ENCODE results near the gene FAM20A. TPM values are rescaled to one million over a fixed set of nuclear protein-coding genes. Genes with fewer than 3 reads are reported as not detected.

The FAM20A gene
- total and polyA plus RNA-seq, 9 of the 15 experiments (the other 6 are each of a cell fraction or from before 2014, with no cell fraction given): 0.07 TPM; not detected in 8

- Histone ChIP-seq H2AFZ (ENCODE audit: low read depth, low read length) (no peak overlapping the region), H4K20me1 (replicated peaks; ENCODE audit: control insufficient read depth, insufficient read depth, low read length) (peaks cover 3% of the 10 kb centered on the region; the same call in 1 of the 2 replicates), H3K4me2 (ENCODE audit: insufficient read depth, low read length) (no peak overlapping the region), H3K27me3 (ENCODE audit: control insufficient read depth in 2 of 2, insufficient read depth in 2 of 2, low read length in 2 of 2) (peaks cover 10 to 24% of the 10 kb centered on the region in 2 experiments), H3K79me2 (ENCODE audit: control insufficient read depth, insufficient read depth, low read length) (no peaks in the 10 kb centered on the region), H3K27ac (ENCODE audit: extremely low read depth, low read depth, low read length) (no peak overlapping the region), H3K9ac (ENCODE audit: insufficient read depth in 1 of 2, low read depth in 2 of 2, low read length in 2 of 2) (no peak overlapping the region), H3K4me3 (no peak overlapping the region), H3K4me1 (replicated peaks in 1 of 2; ENCODE audit: control insufficient read depth in 2 of 2, insufficient read depth in 2 of 2, low read length in 2 of 2) (no peaks in the 10 kb centered on the region), H3K9me3 (replicated peaks; ENCODE audit: control insufficient read depth, insufficient read depth, low read depth, low read length) (no peaks in the 10 kb centered on the region), H3K9me1 (ENCODE audit: control insufficient read depth, insufficient read depth, low read length) (no peaks in the 10 kb centered on the region), H3K36me3 (ENCODE audit: control insufficient read depth, insufficient read depth, low read length) (no peaks in the 10 kb centered on the region)
- no peak for FAIRE-seq
- no peak for DNase-seq (ENCODE audit: extremely low read depth in 1 of 4, low spot score in 3 of 4)
- ChIA-PET CTCF (ENCODE audit: low intra/inter-chr PET ratio) (no interaction called here), POLR2A (interaction anchor here (0.6 kb wide), 1 partner anchor 11 kb away, joined by 3 read pairs; no protein-coding TSS in a partner anchor)
- WGBS (ENCODE audit: insufficient coverage, low coverage, missing lambda C conversion rate): 22% methylated on average over 13 of the region's 13 CpGs
- intact Hi-C loops (cut with micrococcal nuclease) (no loop called here), in situ Hi-C loops (cut with MboI) (no loop called here)
- no peak for ATAC-seq
- BruUV-seq (replicated peaks): no TSS peak
- TF ChIP-seq GATAD2B (IDR thresholded peaks at IDR 0.05; ENCODE audit: borderline replicate concordance) (no peak), ETV6 (IDR thresholded peaks at IDR 0.05; ENCODE audit: borderline replicate concordance in 1 of 2, low read depth in 2 of 2, low read length in 1 of 2) (no peak), ETV6 (CRISPR knock-in tag; IDR thresholded peaks at IDR 0.05; ENCODE audit: borderline replicate concordance) (no peak), FOXJ2 (tag; IDR thresholded peaks at IDR 0.05) (no peak), ZFP30 (CRISPR knock-in tag; IDR thresholded peaks at IDR 0.05; ENCODE audit: borderline replicate concordance) (no peak), SRSF7 (optimal IDR thresholded peaks at IDR 0.05; ENCODE audit: low read depth, low read length) (no peak), HNRNPUL1 (IDR thresholded peaks at IDR 0.05; ENCODE audit: low read length) (no peak), SREBF2 (CRISPR knock-in tag; IDR thresholded peaks at IDR 0.05) (no peak), ZNF778 (CRISPR knock-in tag; IDR thresholded peaks at IDR 0.05) (no peak), ZNF696 (CRISPR knock-in tag; conservative IDR thresholded peaks at IDR 0.05) (no peak), TSC22D4 (tag; IDR thresholded peaks at IDR 0.05) (no peak), SMARCB1 (IDR thresholded peaks at IDR 0.05; ENCODE audit: insufficient read length, low read depth) (no peak), FOXJ3 (CRISPR knock-in tag; IDR thresholded peaks at IDR 0.05) (no peak), MYNN (IDR thresholded peaks at IDR 0.05) (no peak), MYNN (CRISPR knock-in tag; IDR thresholded peaks at IDR 0.05) (no peak)
- TF ChIP-seq, protein P1, sequence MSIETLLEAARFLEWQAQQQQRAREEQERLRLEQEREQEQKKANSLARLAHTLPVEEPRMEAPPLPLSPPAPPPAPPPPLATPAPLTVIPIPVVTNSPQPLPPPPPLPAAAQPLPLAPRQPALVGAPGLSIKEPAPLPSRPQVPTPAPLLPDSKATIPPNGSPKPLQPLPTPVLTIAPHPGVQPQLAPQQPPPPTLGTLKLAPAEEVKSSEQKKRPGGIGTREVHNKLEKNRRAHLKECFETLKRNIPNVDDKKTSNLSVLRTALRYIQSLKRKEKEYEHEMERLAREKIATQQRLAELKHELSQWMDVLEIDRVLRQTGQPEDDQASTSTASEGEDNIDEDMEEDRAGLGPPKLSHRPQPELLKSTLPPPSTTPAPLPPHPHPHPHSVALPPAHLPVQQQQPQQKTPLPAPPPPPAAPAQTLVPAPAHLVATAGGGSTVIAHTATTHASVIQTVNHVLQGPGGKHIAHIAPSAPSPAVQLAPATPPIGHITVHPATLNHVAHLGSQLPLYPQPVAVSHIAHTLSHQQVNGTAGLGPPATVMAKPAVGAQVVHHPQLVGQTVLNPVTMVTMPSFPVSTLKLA (conservative IDR thresholded peaks at IDR 0.05): no peak
Measured at GRCh38 chr17:68542698-68543463, 58.3 kb downstream of the FAM20A start.

All from K562 (cell line).